K562 (cell line): ENCODE results near the gene RUVBL2. TPM values are rescaled to one million over a fixed set of nuclear protein-coding genes. Genes with fewer than 3 reads are reported as not detected.

Source experiments
- ATAC-seq: fragments of 200-7000 bp; cut with Tn5 transposase; 3 replicates; pipeline ENCODE4 v1.9.1; 2020; ENCODE audit warnings: moderate library complexity
- BruUV-seq: library from RNA; stranded (reverse); fragments of 400-500 nt; replicated peaks from 2 replicates; lab custom pipeline; 2021; lab: Mats Ljungman, UMichigan
- CTCF ChIA-PET: fragments of 300-600 bp; formaldehyde crosslinking; extraction: SDS; loops from one replicate; lab custom pipeline; 2021; ENCODE audit warnings: low intra/inter-chr PET ratio; lab: Yijun Ruan, JAX
- POLR2A ChIA-PET: fragments of 300-600, 350-650 bp; sonication (Branson Sonifier 250); formaldehyde crosslinking; extraction: SDS; loops from one replicate; lab custom pipeline; 2021; ENCODE audit warnings: antibody characterized with exemption, inconsistent platforms; lab: Yijun Ruan, JAX
- DNase-seq, 4 experiments: peaks; one replicate each; pipeline versions ENCODE4 v3.0.0 to v3.0.0-alpha.2; 2011 to 2018; ENCODE audit warnings: low spot score in 3 of 4, mixed read lengths in 3 of 4; ENCODE audit errors: extremely low read depth in 1 of 4
- FAIRE-seq: peaks from 2 replicates; lab custom pipeline; 2011; peaks lifted over from hg19 to GRCh38; lab: Jason Lieb, UNC
- H2AFZ ChIP-seq: 2 replicates; pipeline ENCODE4 v1.6.0; 2011; ENCODE audit warnings: low read depth, low read length, control low read depth, inconsistent platforms
- H3K27ac ChIP-seq: fragments of 200-600 bp; 3 replicates; pipeline ENCODE4 v1.8.0; 2011; ENCODE audit warnings: low read depth, mild to moderate bottlenecking, control low read depth, inconsistent platforms, low read length, moderate library complexity, mixed read lengths; ENCODE audit errors: extremely low read depth
- H3K27me3 ChIP-seq, 2 experiments: fragments of 300-600 bp in 1 of 2; 2 replicates in 1 of 2; 3 replicates in 1 of 2; pipeline versions ENCODE4 v1.6.0 to v1.8.0; 2011; ENCODE audit warnings: inconsistent platforms in 2 of 2, low read length in 2 of 2, mild to moderate bottlenecking in 1 of 2, mixed read lengths in 1 of 2, moderate library complexity in 1 of 2; ENCODE audit not compliant: control insufficient read depth in 2 of 2, insufficient read depth in 2 of 2
- H3K36me3 ChIP-seq: fragments of 300-600 bp; 3 replicates; pipeline ENCODE4 v1.8.0; 2011; ENCODE audit warnings: mild to moderate bottlenecking, low read length, inconsistent platforms; ENCODE audit not compliant: control insufficient read depth, insufficient read depth
- H3K4me1 ChIP-seq, 2 experiments: fragments of 200-600 bp in 1 of 2; replicated peaks in 1 of 2; 2 replicates in 1 of 2; 3 replicates in 1 of 2; pipeline versions ENCODE4 v1.5.1 to v1.8.0; 2011; ENCODE audit warnings: inconsistent platforms in 2 of 2, low read length in 2 of 2, mild to moderate bottlenecking in 1 of 2, mixed read lengths in 1 of 2, moderate library complexity in 1 of 2; ENCODE audit not compliant: control insufficient read depth in 2 of 2, insufficient read depth in 2 of 2
- H3K4me2 ChIP-seq: 2 replicates; pipeline ENCODE4 v1.6.1; 2011; ENCODE audit warnings: low read length, control low read depth, inconsistent platforms, mixed read lengths; ENCODE audit not compliant: insufficient read depth
- H3K4me3 ChIP-seq: fragments of 200-600 bp; sonication (generic), shearing (Covaris generic); 2 replicates; pipeline ENCODE4 v1.5.1; 2016; ENCODE audit warnings: control low read depth, inconsistent platforms
- H3K79me2 ChIP-seq: fragments of 200-600 bp; 3 replicates; pipeline ENCODE4 v1.8.0; 2011; ENCODE audit warnings: low read length, inconsistent platforms; ENCODE audit not compliant: control insufficient read depth, insufficient read depth
- H3K9ac ChIP-seq, 2 experiments: 2 replicates each; pipeline versions ENCODE4 v1.6.0 to v1.6.1; 2011; ENCODE audit warnings: low read depth in 2 of 2, low read length in 2 of 2, control low read depth in 1 of 2, inconsistent platforms in 1 of 2, mild to moderate bottlenecking in 1 of 2, mixed read lengths in 1 of 2; ENCODE audit not compliant: insufficient read depth in 1 of 2
- H3K9me1 ChIP-seq: one replicate; pipeline ENCODE4 v1.6.0; 2011; ENCODE audit warnings: inconsistent platforms, mild to moderate bottlenecking, low read length, moderate library complexity; ENCODE audit not compliant: control insufficient read depth, insufficient read depth
- H3K9me3 ChIP-seq: replicated peaks from 2 replicates; pipeline ENCODE4 v1.5.1; 2011; ENCODE audit warnings: low read depth, low read length, inconsistent platforms; ENCODE audit not compliant: control insufficient read depth, insufficient read depth
- H4K20me1 ChIP-seq: replicated peaks from 2 replicates; pipeline ENCODE4 v1.6.1; 2011; ENCODE audit warnings: low read length, inconsistent platforms, mixed read lengths; ENCODE audit not compliant: control insufficient read depth, insufficient read depth
- CBX2 ChIP-seq: fragments of 200-600 bp; sonication (generic); IDR thresholded peaks from one replicate; pipeline ENCODE4 v1.6.1; 2012; ENCODE audit warnings: mild to moderate bottlenecking, low read length, inconsistent platforms; ENCODE audit not compliant: insufficient read depth, poor library complexity, severe bottlenecking
- FOXK2 ChIP-seq, 2 experiments: fragments of 450-650 bp; IDR thresholded peaks in 1 of 2; conservative IDR thresholded peaks in 1 of 2; 2 replicates each; pipeline ENCODE4 v1.6.1; 2016; ENCODE audit warnings: low read depth in 2 of 2, mild to moderate bottlenecking in 1 of 2
- GATA2 ChIP-seq: sonication (generic); formaldehyde crosslinking; IDR thresholded peaks from 2 replicates; pipeline ENCODE4 v1.4.0; 2020; ENCODE audit warnings: mild to moderate bottlenecking, missing genetic modification reagents
- ILF3 ChIP-seq: fragments of 450-650 bp; IDR thresholded peaks from 2 replicates; pipeline ENCODE4 v1.6.1; 2018; ENCODE audit warnings: antibody characterized with exemption, mild to moderate bottlenecking, moderate library complexity, borderline replicate concordance
- MTA1 ChIP-seq: fragments of 450-650 bp; IDR thresholded peaks from 2 replicates; pipeline ENCODE4 v1.6.1; 2017; ENCODE audit warnings: borderline replicate concordance
- PCBP1 ChIP-seq: fragments of 200-400 bp; formaldehyde crosslinking; IDR thresholded peaks from 2 replicates; pipeline ENCODE4 v1.6.1; 2018; ENCODE audit warnings: mild to moderate bottlenecking, low read depth, low read length; ENCODE audit not compliant: poor library complexity, severe bottlenecking
- RAD21 ChIP-seq, 2 experiments: fragments of 250-450 bp in 1 of 2; fragments of 450-650 bp in 1 of 2; sonication (Bioruptor Pico) in 1 of 2; formaldehyde crosslinking in 1 of 2; IDR thresholded peaks in 1 of 2; conservative IDR thresholded peaks in 1 of 2; 2 replicates each; pipeline versions ENCODE4 v1.4.0 to v1.8.0; 2020 to 2022; ENCODE audit warnings: mild to moderate bottlenecking in 2 of 2, moderate library complexity in 1 of 2
- SIN3A ChIP-seq, 2 experiments: fragments of 150-350 bp in 1 of 2; IDR thresholded peaks; 2 replicates each; pipeline ENCODE4 v1.6.1; 2011 to 2016; ENCODE audit warnings: borderline replicate concordance in 2 of 2, low read depth in 2 of 2, low read length in 2 of 2, mild to moderate bottlenecking in 2 of 2, moderate library complexity in 2 of 2; ENCODE audit not compliant: control insufficient read depth in 1 of 2
- ZNF696 ChIP-seq: fragments of 250-450 bp; sonication (Bioruptor Pico); conservative IDR thresholded peaks from 2 replicates; pipeline ENCODE4 v1.4.0; 2020; ENCODE audit warnings: mild to moderate bottlenecking, moderate library complexity
- WGBS: fragments of 100-300 bp; shearing (Covaris generic); methylation state at CpG from one replicate; pipeline ENCODE4 v1.1.6; 2016; ENCODE audit warnings: low coverage, mixed read lengths; ENCODE audit not compliant: insufficient coverage; ENCODE audit errors: missing lambda C conversion rate; 5-methylcytosine and 5-hydroxymethylcytosine counted together
- in situ Hi-C: fragments of 300-500 bp; cut with MboI; formaldehyde crosslinking; loops from 4 replicates; pipeline ENCODE4 v1.15.0; 2018; ENCODE audit warnings: inconsistent platforms, mixed read lengths
- intact Hi-C: fragments of 100-400 bp; cut with micrococcal nuclease; formaldehyde crosslinking; loops from 2 replicates; pipeline ENCODE4 v1.14.2; 2022
- polyA plus RNA-seq, 8 experiments: library from polyadenylated mRNA; depleted of rRNA in 4 of 8; stranded (reverse) in 5 of 8; unstranded in 3 of 8; fragments of >200 nt; fragmentation: Nextera tagmentation in 2 of 8; fragmentation: Illumina TruSeq in 1 of 8; extraction: Ambion mirVana in 2 of 8; extraction: Trizol in 1 of 8; gene quantifications; 2 replicates each; pipeline versions ENCODE4 v1.2.1 to v1.2.3, GENCODE V29; 2011 to 2014; ENCODE audit warnings: inconsistent platforms in 1 of 8, missing spikeins in 1 of 8
- total RNA-seq, 7 experiments: library from RNA; depleted of rRNA in 6 of 7; stranded (reverse); fragments of >200 nt in 6 of 7; fragmentation: Illumina TruSeq in 2 of 7; extraction: Trizol in 2 of 7; gene quantifications; 2 replicates each; pipeline versions ENCODE4 v1.2.1 to v1.2.3, GENCODE V29; 2011 to 2021; ENCODE audit warnings: low replicate concordance in 1 of 7
- TF ChIP-seq, protein P1 (sequence below): fragments of 250-450 bp; sonication (Bioruptor Pico); IDR thresholded peaks from 2 replicates; pipeline ENCODE4 v1.5.1; 2021; ENCODE audit warnings: mild to moderate bottlenecking
- TF ChIP-seq, protein P2 (sequence below): IDR thresholded peaks from 2 replicates; pipeline ENCODE4 v1.6.1; 2011; ENCODE audit warnings: borderline replicate concordance, low read depth, mild to moderate bottlenecking, moderate library complexity, low read length; ENCODE audit not compliant: insufficient read depth, poor library complexity, severe bottlenecking
- TF ChIP-seq, protein P3 (sequence below): fragments of 450-650 bp; IDR thresholded peaks from 2 replicates; pipeline ENCODE4 v1.6.1; 2014; ENCODE audit warnings: low read depth, mild to moderate bottlenecking, moderate library complexity, borderline replicate concordance
- TF ChIP-seq, protein P4 (sequence below): sonication (generic); formaldehyde crosslinking; IDR thresholded peaks from 2 replicates; pipeline ENCODE4 v1.9.0; 2022; ENCODE audit warnings: mild to moderate bottlenecking, missing genetic modification reagents

RUVBL2 gene
- total and polyA plus RNA-seq, 9 of the 15 experiments (the other 6 are each of a cell fraction or from before 2014, with no cell fraction given): 71.4 to 453 (median 237) TPM

DNA sequence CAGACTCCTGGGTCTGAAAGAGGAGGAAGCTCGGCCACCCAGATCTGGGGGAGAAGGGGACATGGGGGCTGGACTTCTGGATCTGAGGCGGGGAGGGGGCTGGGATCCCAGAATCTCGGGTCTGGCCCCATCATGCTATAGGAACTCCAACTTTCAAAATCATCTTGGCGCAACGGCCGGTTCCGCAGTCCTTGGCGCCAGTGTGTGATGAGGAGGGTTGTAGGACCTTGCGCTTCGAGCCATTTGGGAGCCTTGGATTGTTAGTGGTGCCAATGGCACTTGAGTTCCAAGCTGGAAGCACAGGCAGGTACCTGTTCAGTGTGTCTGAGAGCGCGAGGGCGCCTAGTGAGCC is 324 bp downstream of the RUVBL2 start (continued):
- TF ChIP-seq SIN3A (IDR thresholded peaks at IDR 0.05; ENCODE audit: borderline replicate concordance in 2 of 2, control insufficient read depth in 1 of 2, low read depth in 2 of 2, low read length in 2 of 2) (peak in 1 of 2 experiments; percentile 22; a peak in 1 of 4 replicates), FOXK2 (conservative IDR thresholded peaks at IDR 0.05 in 1 of 2, IDR thresholded peaks at IDR 0.05 in 1 of 2; ENCODE audit: low read depth in 2 of 2) (no peak)
- TF ChIP-seq, protein P1, sequence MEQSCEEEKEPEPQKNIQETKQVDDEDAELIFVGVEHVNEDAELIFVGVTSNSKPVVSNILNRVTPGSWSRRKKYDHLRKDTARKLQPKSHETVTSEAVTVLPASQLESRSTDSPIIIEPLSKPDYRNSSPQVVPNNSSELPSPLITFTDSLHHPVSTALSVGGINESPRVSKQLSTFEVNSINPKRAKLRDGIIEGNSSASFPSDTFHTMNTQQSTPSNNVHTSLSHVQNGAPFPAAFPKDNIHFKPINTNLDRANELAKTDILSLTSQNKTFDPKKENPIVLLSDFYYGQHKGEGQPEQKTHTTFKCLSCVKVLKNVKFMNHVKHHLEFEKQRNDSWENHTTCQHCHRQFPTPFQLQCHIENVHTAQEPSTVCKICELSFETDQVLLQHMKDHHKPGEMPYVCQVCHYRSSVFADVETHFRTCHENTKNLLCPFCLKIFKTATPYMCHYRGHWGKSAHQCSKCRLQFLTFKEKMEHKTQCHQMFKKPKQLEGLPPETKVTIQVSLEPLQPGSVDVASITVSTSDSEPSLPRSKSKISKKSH (CRISPR knock-in tag): no peak

DNA sequence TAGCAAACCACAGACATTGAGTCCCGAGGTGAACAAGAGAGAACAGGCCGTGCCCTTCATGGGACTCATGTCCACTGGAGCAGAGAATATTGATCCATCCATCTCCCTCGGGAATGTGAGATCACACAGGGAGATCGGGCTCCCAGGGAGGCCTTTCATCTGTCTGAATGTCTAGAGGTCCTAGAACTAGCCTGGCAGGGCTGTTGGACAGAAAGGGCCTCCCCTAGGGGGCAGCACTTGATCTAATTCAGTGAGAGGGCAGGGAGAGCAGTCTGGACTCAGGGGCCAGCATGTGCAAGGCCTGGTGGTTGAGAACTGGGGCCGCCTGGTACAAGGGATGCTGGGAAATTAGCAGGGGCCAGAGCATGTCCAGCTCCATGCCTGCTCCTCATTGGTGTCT is 4.3 kb downstream of the RUVBL2 start:
- FAIRE-seq (peak; percentile 74), ATAC-seq (peak; percentile 53)
- CTCF ChIA-PET: no interaction called here
- no peak for TF ChIP-seq ZNF696
- no peak for TF ChIP-seq MTA1
- TF ChIP-seq ILF3: no peak
- TF ChIP-seq, protein P2, sequence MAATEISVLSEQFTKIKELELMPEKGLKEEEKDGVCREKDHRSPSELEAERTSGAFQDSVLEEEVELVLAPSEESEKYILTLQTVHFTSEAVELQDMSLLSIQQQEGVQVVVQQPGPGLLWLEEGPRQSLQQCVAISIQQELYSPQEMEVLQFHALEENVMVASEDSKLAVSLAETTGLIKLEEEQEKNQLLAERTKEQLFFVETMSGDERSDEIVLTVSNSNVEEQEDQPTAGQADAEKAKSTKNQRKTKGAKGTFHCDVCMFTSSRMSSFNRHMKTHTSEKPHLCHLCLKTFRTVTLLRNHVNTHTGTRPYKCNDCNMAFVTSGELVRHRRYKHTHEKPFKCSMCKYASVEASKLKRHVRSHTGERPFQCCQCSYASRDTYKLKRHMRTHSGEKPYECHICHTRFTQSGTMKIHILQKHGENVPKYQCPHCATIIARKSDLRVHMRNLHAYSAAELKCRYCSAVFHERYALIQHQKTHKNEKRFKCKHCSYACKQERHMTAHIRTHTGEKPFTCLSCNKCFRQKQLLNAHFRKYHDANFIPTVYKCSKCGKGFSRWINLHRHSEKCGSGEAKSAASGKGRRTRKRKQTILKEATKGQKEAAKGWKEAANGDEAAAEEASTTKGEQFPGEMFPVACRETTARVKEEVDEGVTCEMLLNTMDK: peak; percentile 92
- TF ChIP-seq GATA2 (CRISPR knock-in tag): no peak
- TF ChIP-seq RAD21 (CRISPR knock-in tag; conservative IDR thresholded peaks at IDR 0.05 in 1 of 2, IDR thresholded peaks at IDR 0.05 in 1 of 2): peak in 1 of 2 experiments; percentile 50; a peak in 1 of 4 replicates
- TF ChIP-seq, protein P3, sequence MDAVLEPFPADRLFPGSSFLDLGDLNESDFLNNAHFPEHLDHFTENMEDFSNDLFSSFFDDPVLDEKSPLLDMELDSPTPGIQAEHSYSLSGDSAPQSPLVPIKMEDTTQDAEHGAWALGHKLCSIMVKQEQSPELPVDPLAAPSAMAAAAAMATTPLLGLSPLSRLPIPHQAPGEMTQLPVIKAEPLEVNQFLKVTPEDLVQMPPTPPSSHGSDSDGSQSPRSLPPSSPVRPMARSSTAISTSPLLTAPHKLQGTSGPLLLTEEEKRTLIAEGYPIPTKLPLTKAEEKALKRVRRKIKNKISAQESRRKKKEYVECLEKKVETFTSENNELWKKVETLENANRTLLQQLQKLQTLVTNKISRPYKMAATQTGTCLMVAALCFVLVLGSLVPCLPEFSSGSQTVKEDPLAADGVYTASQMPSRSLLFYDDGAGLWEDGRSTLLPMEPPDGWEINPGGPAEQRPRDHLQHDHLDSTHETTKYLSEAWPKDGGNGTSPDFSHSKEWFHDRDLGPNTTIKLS: no peak
- no peak for TF ChIP-seq CBX2
- no peak for TF ChIP-seq PCBP1
- TF ChIP-seq, protein P4, sequence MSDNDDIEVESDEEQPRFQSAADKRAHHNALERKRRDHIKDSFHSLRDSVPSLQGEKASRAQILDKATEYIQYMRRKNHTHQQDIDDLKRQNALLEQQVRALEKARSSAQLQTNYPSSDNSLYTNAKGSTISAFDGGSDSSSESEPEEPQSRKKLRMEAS (CRISPR knock-in tag): peak; percentile 48; the same call in 1 of the 2 replicates

More for the DNA sequence above, 4.3 kb downstream of the RUVBL2 start:
- peaks cover 0 to 10% of the 10 kb centered on the region in 2 experiments; a peak in 4 of 5 replicates for H3K4me1 ChIP-seq
- H3K9me3 ChIP-seq: no peaks in the 10 kb centered on the region
- intact Hi-C loops (loop anchor here (2.0 to 10.0 kb wide), 3 partner anchors 77 to 227 kb away; partner anchors contain the start of genes HRC and TRPM4), in situ Hi-C loops (no loop called here)
- 0 out of 2 replicates have a peak, but pooled peaks cover 5% of the 10 kb centered on the region for H4K20me1 ChIP-seq
- no peak overlapping the region for H3K4me3 ChIP-seq
- POLR2A ChIA-PET: interaction anchor here (0.5 to 1.2 kb wide), 6 partner anchors 9 to 212 kb away, joined by 3 to 5 read pairs (median 3); no protein-coding TSS in a partner anchor
- peaks cover 58% of the 10 kb centered on the region for H3K36me3 ChIP-seq
- WGBS: 62% methylated on average over 5 of the region's 5 CpGs
- no peak overlapping the region for H3K27ac ChIP-seq
- no peaks in the 10 kb centered on the region for H3K9me1 ChIP-seq
- H3K4me2 ChIP-seq: no peak overlapping the region
- no peaks in the 10 kb centered on the region for H3K27me3 ChIP-seq
- H2AFZ ChIP-seq: no peak overlapping the region
- peaks cover 63% of the 10 kb centered on the region for H3K79me2 ChIP-seq
- H3K9ac ChIP-seq: no peak overlapping the region
- no TSS peak for BruUV-seq
- peak; percentile 61 to 84 (median 70) for DNase-seq
